Esophagus squamous epithelium (tissue), 5 donors: ENCODE data around the gene LRRC37A3. TPM values are rescaled to one million over a fixed set of nuclear protein-coding genes. Genes with fewer than 3 reads are reported as not detected.
"Not testable (repeated sequence)": the region's sequence is repeated elsewhere in the genome, so short reads cannot be mapped to it uniquely, and the experiment has no call there.

ENCODE experiments used
- DNase-seq: peaks from one replicate; lab custom pipeline; 2025; lab: John Stamatoyannopoulos, UW
- H3K27ac ChIP-seq, 4 donors: fragments of 200-600 bp; sonication (generic); one replicate each; pipeline ENCODE4 v1.5.1; 2016 to 2019; ENCODE audit warnings: mild to moderate bottlenecking in 1 of 4
- H3K27me3 ChIP-seq, 4 donors: fragments of 200-600 bp; sonication (generic); 1 replicate in 3 of 4; 2 replicates in 1 of 4; pipeline versions ENCODE4 v1.5.1 to v1.6.0; 2017 to 2021; ENCODE audit warnings: antibody characterized with exemption in 1 of 4
- H3K36me3 ChIP-seq, 3 donors: fragments of 200-600 bp; sonication (generic); one replicate each; pipeline ENCODE4 v1.5.1; 2016 to 2019
- H3K4me1 ChIP-seq, 3 donors: fragments of 200-600 bp; sonication (generic); one replicate each; pipeline ENCODE4 v1.5.1; 2017 to 2019
- H3K4me3 ChIP-seq, 4 donors: fragments of 200-600 bp; sonication (generic); 1 replicate in 3 of 4; 2 replicates in 1 of 4; pipeline ENCODE4 v1.5.1; 2016 to 2019; ENCODE audit warnings: mild to moderate bottlenecking in 2 of 4, moderate library complexity in 1 of 4
- H3K9me3 ChIP-seq, 3 donors: fragments of 200-600 bp; sonication (generic); one replicate each; pipeline ENCODE4 v1.5.1; 2016 to 2019
- POLR2A ChIP-seq, 4 donors: fragments of 450-650 bp; IDR thresholded peaks; one replicate each; pipeline ENCODE4 v1.6.1; 2017; ENCODE audit warnings: antibody characterized with exemption in 4 of 4, mild to moderate bottlenecking in 4 of 4, moderate library complexity in 3 of 4
- WGBS, 2 donors: methylation state at CpG; one replicate each; pipeline ENCODE4 v1.1.5; 2018; 5-methylcytosine and 5-hydroxymethylcytosine counted together
- intact Hi-C: fragments of 100-400 bp; cut with DNase I; formaldehyde crosslinking; loops from one replicate; pipeline ENCODE4 v1.15.0; 2022
- total RNA-seq, 4 donors: library from RNA; depleted of rRNA; stranded (reverse); fragments of >200 nt; gene quantifications; one replicate each; pipeline ENCODE4 v1.1.0, GENCODE V29; 2016
- TF ChIP-seq, protein P1 (sequence below), 6 experiments: fragments of 450-650 bp in 4 of 6; fragments of 200-600 bp in 2 of 6; sonication (generic) in 2 of 6; IDR thresholded peaks; one replicate each; pipeline ENCODE4 v1.5.1; 2016 to 2019; ENCODE audit warnings: antibody characterized with exemption in 6 of 6, mild to moderate bottlenecking in 4 of 6, moderate library complexity in 4 of 6
- donor health status: DM: yes; HTN: yes; CAD: no.

The LRRC37A3 gene
- total RNA-seq, 4 donors from 2014 or later = 2.3 to 6.9 (median 3.8) TPM

DNA sequence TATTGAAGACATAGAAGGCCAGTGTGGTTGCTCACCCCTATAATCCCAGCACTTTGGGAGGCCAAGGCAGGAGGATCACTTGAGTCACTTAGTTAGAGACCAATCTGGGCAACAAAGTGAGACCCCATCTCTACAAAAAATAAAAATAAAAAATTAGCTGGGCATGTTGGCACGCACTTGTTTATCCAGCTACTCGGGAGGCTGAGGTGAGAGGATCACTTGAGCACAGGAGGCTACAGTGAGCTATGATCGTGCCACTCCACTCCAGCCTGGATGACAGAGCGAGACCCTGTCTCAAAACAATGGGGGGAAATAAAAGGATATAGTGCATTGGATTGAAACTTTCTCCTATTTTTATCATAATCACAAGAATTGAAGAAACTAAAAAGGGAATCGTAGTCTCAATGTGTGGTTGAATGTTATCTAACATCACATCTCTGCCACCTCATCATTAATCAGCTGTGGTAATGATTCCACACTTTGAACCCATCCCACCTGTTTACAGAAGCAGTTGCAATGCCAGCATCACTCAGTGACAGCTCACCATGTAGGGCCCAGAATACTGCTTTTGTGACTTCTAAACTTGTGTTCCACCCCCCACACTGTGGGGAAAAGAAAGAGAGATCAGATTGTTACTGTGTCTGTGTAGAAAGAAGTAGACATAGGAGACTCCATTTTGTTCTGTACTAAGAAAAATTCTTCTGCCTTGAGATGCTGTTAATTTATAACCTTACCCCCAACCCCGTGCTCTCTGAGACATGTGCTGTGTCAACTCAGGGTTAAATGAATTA is 10.3 kb upstream of the LRRC37A3 start:
- H3K36me3 ChIP-seq, H3K4me1 ChIP-seq, DNase-seq, H3K9me3 ChIP-seq, H3K27ac ChIP-seq, H3K27me3 ChIP-seq, intact Hi-C loops, H3K4me3 ChIP-seq: not testable (repeated sequence)
- 77 to 87% methylated on average over 5 of the region's 6 CpGs for WGBS, 2 donors

DNA sequence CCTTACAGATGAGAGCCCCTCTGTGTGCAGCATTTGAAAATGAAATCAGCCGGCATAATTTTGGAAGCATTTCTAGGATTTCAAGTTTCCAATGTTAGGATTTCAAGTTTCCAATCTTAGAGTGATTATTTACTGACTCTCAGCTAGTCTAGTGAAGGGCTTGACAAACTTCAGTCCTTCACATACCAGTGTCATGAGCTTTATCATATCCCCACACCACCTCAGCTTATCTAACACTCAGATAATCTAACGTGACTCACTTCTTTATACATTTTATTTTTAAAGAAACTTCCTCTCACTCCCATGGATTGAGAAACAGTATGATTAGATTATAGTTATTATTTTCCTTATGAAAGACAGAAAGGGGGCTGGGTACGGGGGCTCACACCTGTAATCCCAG is 9.4 kb upstream of the LRRC37A3 start:
- H3K4me1 ChIP-seq, H3K36me3 ChIP-seq, H3K9me3 ChIP-seq, DNase-seq, intact Hi-C loops, H3K4me3 ChIP-seq, H3K27me3 ChIP-seq, H3K27ac ChIP-seq: not testable (repeated sequence)
- WGBS, 2 donors = 69 to 86% methylated on average over 2 to 3 of the region's 3 CpGs

DNA sequence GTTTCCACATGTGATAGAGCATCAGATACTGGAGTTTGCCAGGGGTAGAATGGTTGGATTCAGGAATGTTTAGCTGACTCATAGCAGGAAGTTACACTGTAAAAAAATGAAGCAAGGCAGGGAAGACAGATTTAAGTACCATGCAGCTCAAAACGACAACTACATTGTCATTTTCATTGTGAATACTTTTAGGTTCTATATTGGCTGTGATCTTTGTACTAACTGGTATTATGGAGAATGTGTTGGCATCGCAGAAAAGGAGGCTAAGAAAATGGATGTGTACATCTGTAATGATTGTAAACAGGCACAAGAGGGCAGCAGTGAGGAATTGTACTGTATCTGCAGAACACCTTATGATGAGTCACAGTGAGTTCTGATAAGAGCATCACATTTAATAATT is 8.2 kb upstream of the LRRC37A3 start:
- TF ChIP-seq, protein P1, sequence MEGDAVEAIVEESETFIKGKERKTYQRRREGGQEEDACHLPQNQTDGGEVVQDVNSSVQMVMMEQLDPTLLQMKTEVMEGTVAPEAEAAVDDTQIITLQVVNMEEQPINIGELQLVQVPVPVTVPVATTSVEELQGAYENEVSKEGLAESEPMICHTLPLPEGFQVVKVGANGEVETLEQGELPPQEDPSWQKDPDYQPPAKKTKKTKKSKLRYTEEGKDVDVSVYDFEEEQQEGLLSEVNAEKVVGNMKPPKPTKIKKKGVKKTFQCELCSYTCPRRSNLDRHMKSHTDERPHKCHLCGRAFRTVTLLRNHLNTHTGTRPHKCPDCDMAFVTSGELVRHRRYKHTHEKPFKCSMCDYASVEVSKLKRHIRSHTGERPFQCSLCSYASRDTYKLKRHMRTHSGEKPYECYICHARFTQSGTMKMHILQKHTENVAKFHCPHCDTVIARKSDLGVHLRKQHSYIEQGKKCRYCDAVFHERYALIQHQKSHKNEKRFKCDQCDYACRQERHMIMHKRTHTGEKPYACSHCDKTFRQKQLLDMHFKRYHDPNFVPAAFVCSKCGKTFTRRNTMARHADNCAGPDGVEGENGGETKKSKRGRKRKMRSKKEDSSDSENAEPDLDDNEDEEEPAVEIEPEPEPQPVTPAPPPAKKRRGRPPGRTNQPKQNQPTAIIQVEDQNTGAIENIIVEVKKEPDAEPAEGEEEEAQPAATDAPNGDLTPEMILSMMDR (IDR thresholded peaks at IDR 0.05) = peak; percentile 32 to 83 (median 76)
- H3K4me3 ChIP-seq, H3K27ac ChIP-seq, H3K4me1 ChIP-seq, DNase-seq, H3K36me3 ChIP-seq, H3K9me3 ChIP-seq, H3K27me3 ChIP-seq, intact Hi-C loops: not testable (repeated sequence)
- 0% methylated on average over 2 of the region's 2 CpGs for WGBS, 2 donors

DNA sequence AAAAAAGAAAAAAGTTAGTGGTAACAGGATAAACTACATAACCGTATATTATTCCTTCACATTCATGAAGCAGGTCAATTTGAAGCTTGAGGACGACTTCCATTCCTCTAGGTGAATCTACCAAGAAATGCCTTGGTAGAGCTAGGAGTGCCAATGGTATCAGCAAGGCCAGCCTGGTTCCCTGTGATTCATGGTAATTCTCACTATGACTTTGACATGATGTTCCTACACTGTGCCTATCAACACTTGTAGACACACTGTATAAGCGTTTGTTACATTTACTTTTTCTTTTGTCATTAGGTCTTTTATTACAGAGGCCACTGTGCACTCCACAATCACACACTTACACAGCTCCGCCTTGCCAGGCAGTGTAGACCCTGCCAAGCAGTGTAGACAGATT is 7.2 kb upstream of the LRRC37A3 start:
- WGBS, 2 donors = 75 to 90% methylated on average over 4 of the region's 4 CpGs
- intact Hi-C loops, H3K9me3 ChIP-seq, H3K4me3 ChIP-seq, H3K36me3 ChIP-seq, DNase-seq, H3K27ac ChIP-seq, H3K4me1 ChIP-seq, H3K27me3 ChIP-seq: not testable (repeated sequence)

DNA sequence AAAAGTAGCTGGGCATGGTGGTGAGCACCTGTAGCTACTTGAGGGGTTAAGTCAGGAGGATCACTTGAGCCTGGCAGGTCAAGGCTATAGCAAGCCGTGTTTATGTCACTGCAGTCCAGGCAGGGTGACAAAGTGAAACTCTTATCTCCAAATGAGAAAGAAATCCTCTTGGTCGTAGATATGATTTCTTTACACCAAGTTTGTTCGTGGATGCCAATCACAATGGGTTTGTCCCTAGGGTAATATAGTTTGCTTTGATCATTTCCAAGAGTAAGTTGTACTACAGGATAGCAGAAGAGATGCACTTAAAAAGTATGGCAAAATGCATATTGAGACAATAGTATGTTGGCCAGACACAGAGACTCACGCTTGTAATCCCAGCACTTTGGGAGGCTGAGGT is 6.0 kb upstream of the LRRC37A3 start:
- H3K9me3 ChIP-seq, H3K27ac ChIP-seq, DNase-seq, H3K4me3 ChIP-seq, H3K27me3 ChIP-seq, intact Hi-C loops, H3K36me3 ChIP-seq, H3K4me1 ChIP-seq: not testable (repeated sequence)
- WGBS, 2 donors = 78 to 82% methylated on average over 4 of the region's 4 CpGs

DNA sequence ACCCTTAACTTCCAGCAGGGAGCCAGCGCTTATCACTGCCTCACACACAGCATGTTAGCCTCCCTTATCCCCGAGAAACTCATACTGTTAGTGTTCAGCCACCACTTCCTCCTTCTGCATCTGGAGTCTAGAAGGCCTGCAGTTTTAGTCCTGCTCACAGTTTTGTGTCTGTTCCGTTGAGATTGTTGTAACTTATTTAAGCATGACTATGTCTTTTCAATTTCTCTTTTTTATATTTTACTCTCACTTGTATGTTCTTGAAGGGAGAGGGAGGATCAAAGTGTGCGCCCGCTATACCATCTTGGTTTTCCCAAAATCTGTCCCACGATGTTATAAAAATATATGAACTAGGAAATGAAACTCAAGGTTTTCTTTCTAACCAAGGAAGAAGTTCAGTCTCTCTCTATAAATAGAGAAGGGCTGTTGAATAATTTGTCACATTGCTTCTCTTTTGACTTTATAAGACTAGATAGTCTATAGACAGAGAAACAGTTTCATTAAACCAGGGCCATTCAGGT is 3.8 kb upstream of the LRRC37A3 start:
- DNase-seq, intact Hi-C loops, H3K4me3 ChIP-seq, H3K9me3 ChIP-seq, H3K27ac ChIP-seq, H3K36me3 ChIP-seq, H3K27me3 ChIP-seq: not testable (repeated sequence)
- peaks cover 0 to 15% (median 4%) of the 10 kb centered on the region in 3 donors for H3K4me1 ChIP-seq
- 79% methylated on average over 5 to 6 of the region's 6 CpGs for WGBS, 2 donors

DNA sequence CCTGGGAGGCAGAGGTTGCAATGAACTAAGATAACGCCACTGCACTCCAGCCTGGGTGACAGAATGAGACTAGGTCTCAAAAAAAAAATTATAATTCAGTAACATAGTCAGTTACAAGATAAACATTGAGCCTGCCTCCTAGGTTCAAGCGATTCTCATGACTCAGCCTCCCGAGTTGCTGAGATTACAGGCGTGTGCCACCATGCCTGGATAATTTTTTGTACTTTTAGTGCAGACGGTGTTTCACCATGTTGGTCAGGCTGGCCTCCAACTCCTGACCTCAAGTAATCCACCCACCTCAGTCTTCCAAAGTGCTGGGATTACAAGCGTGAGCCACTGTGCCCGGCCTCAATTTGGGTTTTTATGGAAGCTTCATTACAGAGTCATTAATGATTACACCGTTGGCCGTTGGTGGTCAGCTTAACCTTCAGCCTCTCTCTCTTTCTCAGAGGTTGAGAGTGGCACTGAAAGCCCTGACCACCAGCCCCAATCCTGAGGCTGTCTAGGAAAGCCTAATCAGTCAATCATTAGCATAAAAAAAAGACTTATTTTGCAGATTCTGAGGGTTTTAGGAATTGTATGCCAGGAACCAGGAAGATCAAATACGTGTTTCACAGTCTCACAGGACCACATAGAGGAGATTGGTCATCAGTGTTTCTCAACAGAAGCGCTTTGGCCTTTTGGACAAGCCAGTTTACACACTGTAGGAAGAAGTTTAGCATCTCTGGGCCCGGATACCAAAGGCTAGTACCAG is 1.3 kb upstream of the LRRC37A3 start:
- intact Hi-C loops = no loop called here
- Histone ChIP-seq H3K4me3 (no peak overlapping the region), H3K36me3 (no peaks in the 10 kb centered on the region), H3K4me1 (peaks cover 0 to 15% (median 4%) of the 10 kb centered on the region in 3 donors), H3K27ac (peak overlapping the region in 1 of 4 donors; percentile 97), H3K27me3 (no peaks in the 10 kb centered on the region), H3K9me3 (no peaks in the 10 kb centered on the region)
- DNase-seq = no peak
- WGBS, 2 donors = 75 to 79% methylated on average over 12 of the region's 12 CpGs
- no peak for TF ChIP-seq POLR2A (IDR thresholded peaks at IDR 0.05)
- TF ChIP-seq, protein P1 (IDR thresholded peaks at IDR 0.05) = no peak
